GM12878 (cell line): Measurements from ENCODE around the gene SFXN5.

Experiments used
- PBX3 ChIP-seq: IDR thresholded peaks from 2 replicates; pipeline ENCODE4 v1.6.1; 2011; ENCODE audit warnings: mild to moderate bottlenecking, low read depth, low read length, moderate library complexity; ENCODE audit not compliant: insufficient replicate concordance
- POLR2AphosphoS5 ChIP-seq: IDR thresholded peaks from 2 replicates; pipeline ENCODE4 v1.6.1; 2011; ENCODE audit warnings: mild to moderate bottlenecking, low read length, inconsistent platforms

GRCh38 chr2:73050121-73050545 lies 21.4 kb downstream of the SFXN5 start:
- TF ChIP-seq PBX3 (no peak), POLR2AphosphoS5 (no peak)
